T-cell (primary cell): ENCODE data around the gene CHRNB1. TPM values are rescaled to one million over a fixed set of nuclear protein-coding genes. Genes with fewer than 3 reads are reported as not detected.
"Not testable (repeated sequence)": the region's sequence is repeated elsewhere in the genome, so short reads cannot be mapped to it uniquely, and the experiment has no call there.

Experiments
- ATAC-seq, 4 experiments: fragments of 200-7000 bp in 3 of 4; fragments of 150-1000 bp in 1 of 4; cut with Tn5 transposase; replicated peaks in 1 of 4; 1 replicate in 3 of 4; 2 replicates in 1 of 4; pipeline ENCODE4 v1.10.0; 2021; ENCODE audit warnings: moderate library complexity in 3 of 4, mild to moderate bottlenecking in 2 of 4, moderate number of reproducible peaks in 1 of 4
- CTCF ChIA-PET, 2 donors: fragments of 300-600 bp; sonication (Branson Sonifier 250); formaldehyde crosslinking; loops; one replicate each; lab custom pipeline; 2022; ENCODE audit warnings: antibody characterized with exemption in 2 of 2; lab: Charles Lee
- POLR2A ChIA-PET, 2 donors: fragments of 300-600 bp; sonication (Branson Sonifier 250); formaldehyde crosslinking; loops; one replicate each; lab custom pipeline; 2022; ENCODE audit warnings: antibody characterized with exemption in 2 of 2; lab: Charles Lee
- DNase-seq, 35 experiments: peaks; one replicate each; pipeline versions ENCODE4 v3.0.0 to v3.0.0-alpha.2; 2013 to 2023
- H3K27ac ChIP-seq: one replicate; pipeline ENCODE4 v1.5.1; 2013; ENCODE audit warnings: low read length
- H3K27me3 ChIP-seq, 2 experiments: replicated peaks in 1 of 2; 1 replicate in 1 of 2; 2 replicates in 1 of 2; pipeline versions ENCODE4 v1.6.1 to v1.7.0; 2013; ENCODE audit warnings: low read length in 1 of 2, mixed read lengths in 1 of 2; ENCODE audit not compliant: control insufficient read depth in 2 of 2, insufficient read depth in 2 of 2; ENCODE audit errors: extremely low read depth in 1 of 2
- H3K36me3 ChIP-seq, 2 donors: 1 replicate in 1 of 2; 2 replicates in 1 of 2; pipeline versions ENCODE4 v1.6.1 to v1.7.0; 2013; ENCODE audit warnings: low read length in 1 of 2; ENCODE audit not compliant: control insufficient read depth in 2 of 2, insufficient read depth in 1 of 2; ENCODE audit errors: extremely low read depth in 1 of 2
- H3K4me1 ChIP-seq, 2 experiments: 1 replicate in 1 of 2; 2 replicates in 1 of 2; pipeline versions ENCODE4 v1.6.1 to v1.7.0; 2013; ENCODE audit warnings: low read length in 2 of 2, mixed read lengths in 1 of 2; ENCODE audit not compliant: insufficient read depth in 2 of 2, control insufficient read depth in 1 of 2; ENCODE audit errors: extremely low read depth in 1 of 2
- H3K4me3 ChIP-seq, 2 donors: 1 replicate in 1 of 2; 2 replicates in 1 of 2; pipeline versions ENCODE4 v1.5.1 to v1.7.0; 2013; ENCODE audit warnings: mild to moderate bottlenecking in 2 of 2, low read length in 1 of 2, moderate library complexity in 1 of 2; ENCODE audit not compliant: control insufficient read depth in 1 of 2; ENCODE audit errors: extremely low read depth in 1 of 2
- H3K9me3 ChIP-seq: 2 replicates; pipeline ENCODE4 v1.7.0; 2013
- H3K27ac Mint-ChIP-seq, 2 donors: one replicate each; pipeline ENCODE4 v1.8.0; 2020 to 2021; ENCODE audit warnings: mild to moderate bottlenecking in 2 of 2, mixed read lengths in 2 of 2
- H3K27me3 Mint-ChIP-seq, 2 donors: one replicate each; pipeline ENCODE4 v1.8.0; 2021 to 2022; ENCODE audit warnings: mixed read lengths in 2 of 2
- H3K36me3 Mint-ChIP-seq: one replicate; pipeline ENCODE4 v1.8.0; 2021; ENCODE audit warnings: mixed read lengths
- H3K4me1 Mint-ChIP-seq, 3 donors: one replicate each; pipeline ENCODE4 v1.8.0; 2020 to 2022; ENCODE audit warnings: mixed read lengths in 3 of 3, mild to moderate bottlenecking in 1 of 3
- H3K4me3 Mint-ChIP-seq, 3 donors: one replicate each; pipeline ENCODE4 v1.8.0; 2020 to 2022; ENCODE audit warnings: mild to moderate bottlenecking in 3 of 3, mixed read lengths in 3 of 3, moderate library complexity in 3 of 3
- H3K9me3 Mint-ChIP-seq, 3 donors: one replicate each; pipeline ENCODE4 v1.8.0; 2020 to 2022; ENCODE audit warnings: mixed read lengths in 3 of 3
- WGBS: methylation state at CpG from one replicate; pipeline ENCODE4 v1.1.5; 2013; ENCODE audit warnings: missing lambda C conversion rate; ENCODE audit not compliant: insufficient coverage; 5-methylcytosine and 5-hydroxymethylcytosine counted together
- total RNA-seq, 35 experiments: library from RNA in 6 of 35; stranded (reverse) in 6 of 35; fragments of 120-200 nt in 1 of 35; gene quantifications; one replicate each; pipeline versions ENCODE4 v1.2.1 to v1.2.4 and lab custom pipeline; 2013 to 2026

Gene CHRNB1
- total RNA-seq, 5 donors from 2014 or later (not counting 1 experiment from before 2014, with no cell fraction given): 6.6 to 12.0 (median 11.0) TPM

- Histone ChIP-seq H3K36me3 (peaks cover 0 to 3% of the 10 kb centered on the region in 2 donors), H3K4me3 (peak overlapping the region; percentile 67 to 81), H3K27ac (peak overlapping the region; percentile 88), H3K27me3 (no peaks in the 10 kb centered on the region), H3K9me3 (no peaks in the 10 kb centered on the region), H3K4me1 (peaks cover 17 to 75% of the 10 kb centered on the region in 2 experiments)
- Mint-ChIP-seq H3K36me3 (no peaks in the 10 kb centered on the region), H3K4me1 (peaks cover 60 to 78% (median 75%) of the 10 kb centered on the region in 3 donors), H3K4me3 (peak overlapping the region; percentile 92 to 96 (median 95)), H3K27me3 (no peaks in the 10 kb centered on the region), H3K27ac (peak overlapping the region; percentile 89 to 96), H3K9me3 (no peaks in the 10 kb centered on the region)
- 68% methylated on average over 22 of the region's 26 CpGs for WGBS
- ChIA-PET POLR2A (interaction anchor here (0.5 to 1.1 kb wide), 4 partner anchors 8 to 345 kb away, joined by 3 to 6 read pairs (median 4); no protein-coding TSS in a partner anchor), CTCF (no interaction called here)
- peak in 1 of 4 experiments; percentile 40 for ATAC-seq
- peak in 29 of 35 experiments; percentile 24 to 72 (median 43) for DNase-seq
These were observed 32.8 kb downstream of the CHRNB1 start for GRCh38 chr17:7477392-7478275.

GRCh38 chr17:7478276-7479212 lies 33.7 kb downstream of the CHRNB1 start:
- H3K9me3 ChIP-seq: no peaks in the 10 kb centered on the region
- ATAC-seq: peak; percentile 36 to 47 (median 46)
- Mint-ChIP-seq H3K4me1 (peaks cover 64 to 79% (median 78%) of the 10 kb centered on the region in 3 donors), H3K27ac (peak overlapping the region; percentile 89 to 96), H3K36me3 (no peaks in the 10 kb centered on the region), H3K4me3 (peak overlapping the region; percentile 92 to 96 (median 95)), H3K27me3 (no peaks in the 10 kb centered on the region), H3K9me3 (no peaks in the 10 kb centered on the region)
- CTCF ChIA-PET: interaction anchor here in 1 of 2 donors (0.7 to 2.1 kb wide), 3 partner anchors 35 to 44 kb away, joined by 3 to 5 read pairs (median 3); partner anchors contain the start of gene TMEM102
- peaks cover 0 to 3% of the 10 kb centered on the region in 2 donors for H3K36me3 ChIP-seq
- H3K4me1 ChIP-seq: peaks cover 19 to 80% of the 10 kb centered on the region in 2 experiments
- DNase-seq: peak; percentile 50 to 85 (median 78)
- WGBS: 24% methylated on average over 35 of the region's 40 CpGs
- peak overlapping the region; percentile 67 to 81 for H3K4me3 ChIP-seq
- no peaks in the 10 kb centered on the region for H3K27me3 ChIP-seq
- peak overlapping the region; percentile 88 for H3K27ac ChIP-seq
- POLR2A ChIA-PET: interaction anchor here in 1 of 2 donors (0.6 to 0.7 kb wide), 2 partner anchors 76 to 252 kb away, joined by 3 read pairs; no protein-coding TSS in a partner anchor

GRCh38 chr17:7479213-7480088 lies 34.6 kb downstream of the CHRNB1 start, which contains the start of gene ZBTB4:
TSS of gene ZBTB4 (minus strand) at chr17:7479631. CDS start at chr17:7466801, 12,830 bp downstream.
- ChIA-PET POLR2A (interaction anchor here in 1 of 2 donors (0.6 to 0.7 kb wide), 2 partner anchors 17 to 77 kb away, joined by 3 to 4 read pairs; no protein-coding TSS in a partner anchor), CTCF (interaction anchor here in 1 of 2 donors (0.6 to 2.1 kb wide), 5 partner anchors 34 to 77 kb away, joined by 3 to 5 read pairs (median 3); partner anchors contain the start of gene TMEM102)
- Histone ChIP-seq H3K9me3 (no peaks in the 10 kb centered on the region), H3K4me3 (peak within 1 kb of the TSS; percentile 72 to 94), H3K27me3 (no peaks in the 10 kb centered on the region), H3K27ac (peak within 1 kb of the TSS; percentile 90), H3K4me1 (peaks cover 19 to 74% of the 10 kb centered on the region in 2 experiments), H3K36me3 (peaks cover 0 to 3% of the 10 kb centered on the region in 2 donors)
- DNase-seq (peak; percentile 30 to 86 (median 65)), ATAC-seq (peak; percentile 8 to 21 (median 18))
- Mint-ChIP-seq H3K4me3 (peak within 1 kb of the TSS; percentile 92 to 96 (median 95)), H3K9me3 (no peaks in the 10 kb centered on the region), H3K4me1 (peaks cover 68 to 74% (median 71%) of the 10 kb centered on the region in 3 donors), H3K36me3 (no peaks in the 10 kb centered on the region), H3K27ac (peak within 1 kb of the TSS; percentile 100), H3K27me3 (no peaks in the 10 kb centered on the region)
- 0% methylated on average over 65 of the region's 92 CpGs for WGBS

GRCh38 chr17:7480089-7480384 lies 35.2 kb downstream of the CHRNB1 start:
- no peaks in the 10 kb centered on the region for H3K36me3 Mint-ChIP-seq
- peak overlapping the region; percentile 90 for H3K27ac ChIP-seq
- peak overlapping the region; percentile 72 to 94 for H3K4me3 ChIP-seq
- H3K36me3 ChIP-seq: peaks cover 0 to 3% of the 10 kb centered on the region in 2 donors
- H3K9me3 Mint-ChIP-seq: no peaks in the 10 kb centered on the region
- CTCF ChIA-PET: interaction anchor here in 1 of 2 donors (0.6 to 2.1 kb wide), 4 partner anchors 36 to 78 kb away, joined by 3 to 5 read pairs (median 4); partner anchors contain the start of gene TMEM102
- no peak for ATAC-seq
- no peaks in the 10 kb centered on the region for H3K27me3 ChIP-seq
- peaks cover 73 to 76% (median 74%) of the 10 kb centered on the region in 3 donors for H3K4me1 Mint-ChIP-seq
- peak overlapping the region; percentile 100 for H3K27ac Mint-ChIP-seq
- H3K4me1 ChIP-seq: peaks cover 19 to 74% of the 10 kb centered on the region in 2 experiments
- no peaks in the 10 kb centered on the region for H3K27me3 Mint-ChIP-seq
- WGBS: 8% methylated on average over 4 of the region's 8 CpGs
- peak overlapping the region; percentile 88 to 92 (median 90) for H3K4me3 Mint-ChIP-seq
- H3K9me3 ChIP-seq: no peaks in the 10 kb centered on the region
- POLR2A ChIA-PET: interaction anchor here in 1 of 2 donors (0.6 kb wide), 1 partner anchor 18 kb away, joined by 4 read pairs; no protein-coding TSS in a partner anchor
- DNase-seq: no peak

- Mint-ChIP-seq H3K4me3 (peak within 1 kb of the TSS; percentile 88 to 92 (median 90)), H3K27ac (peak within 1 kb of the TSS; percentile 100), H3K4me1 (peaks cover 73 to 79% (median 75%) of the 10 kb centered on the region in 3 donors)
- H3K27me3 Mint-ChIP-seq, ATAC-seq, H3K36me3 ChIP-seq, DNase-seq, H3K9me3 Mint-ChIP-seq, CTCF ChIA-PET, H3K27me3 ChIP-seq, H3K36me3 Mint-ChIP-seq, H3K9me3 ChIP-seq: not testable (repeated sequence)
- peaks cover 25 to 76% of the 10 kb centered on the region in 2 experiments for H3K4me1 ChIP-seq
- no CpG with 5 or more reads among the region's 4 CpGs for WGBS
- peak within 1 kb of the TSS; percentile 90 for H3K27ac ChIP-seq
- POLR2A ChIA-PET: interaction anchor here in 1 of 2 donors (0.6 to 0.7 kb wide), 3 partner anchors 40 to 145 kb away, joined by 3 to 7 read pairs (median 3); partner anchors contain the start of gene ACAP1
- peak within 1 kb of the TSS; percentile 72 to 94 for H3K4me3 ChIP-seq
These were observed 36.4 kb downstream of the CHRNB1 start, which contains the start of gene SLC35G6 for GRCh38 chr17:7481275-7481674. TSS of gene SLC35G6 (plus strand) at chr17:7481446. CDS start at chr17:7481517, 71 bp downstream.
